Measurements from ENCODE around the gene OR10A6.

OR10A6 gene

GRCh38 chr11:7909585-7910285 lies 21.3 kb downstream of the OR10A6 start:
- DNase-seq = no peak

DNA sequence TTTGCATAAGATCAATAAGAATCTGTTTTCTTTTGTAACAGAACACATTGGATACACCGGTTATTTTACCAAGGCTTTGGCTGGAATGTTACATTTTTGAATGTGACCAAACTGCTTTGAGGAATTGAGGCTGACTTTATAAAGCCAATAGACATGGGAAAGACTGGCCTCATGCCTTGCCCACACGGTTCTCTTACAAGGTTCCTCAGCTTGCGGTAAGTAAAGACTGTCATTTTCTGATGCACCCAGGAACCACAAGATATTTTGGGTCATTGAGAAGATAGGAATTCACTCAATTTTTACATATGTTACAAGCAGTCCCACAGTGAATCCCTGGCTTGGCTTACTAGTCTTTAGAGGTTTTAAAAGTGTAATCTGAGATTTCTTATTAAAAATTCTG lies 23.9 kb downstream of the OR10A6 start:
- no peak for DNase-seq

DNA sequence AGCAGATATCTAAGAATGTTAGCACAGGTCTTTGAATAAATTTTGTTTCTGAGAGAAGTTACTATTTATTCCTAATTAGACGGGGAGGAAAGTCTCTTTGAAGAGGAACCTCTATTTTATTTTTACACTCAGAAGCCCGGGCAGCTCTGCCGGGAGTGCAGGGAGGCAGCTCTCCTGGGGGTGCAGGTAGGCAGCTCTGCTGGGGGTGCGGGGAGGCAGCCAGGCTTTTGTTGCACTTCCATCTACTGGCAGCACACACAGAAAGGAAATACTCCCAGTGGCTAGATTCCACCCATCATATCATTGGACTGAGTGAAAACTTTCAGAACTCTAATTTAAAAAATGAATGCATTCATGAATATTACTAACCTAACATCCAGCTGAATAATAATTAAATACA lies 24.6 kb downstream of the OR10A6 start:
- no peak for DNase-seq

GRCh38 chr11:7905961-7906429 lies 25.1 kb downstream of the OR10A6 start:
- DNase-seq = no peak

GRCh38 chr11:7905549-7905948 lies 25.5 kb downstream of the OR10A6 start:
- DNase-seq = no peak

- no peak for DNase-seq
Measured at GRCh38 chr11:7904917-7905316, 26.2 kb downstream of the OR10A6 start.

DNA sequence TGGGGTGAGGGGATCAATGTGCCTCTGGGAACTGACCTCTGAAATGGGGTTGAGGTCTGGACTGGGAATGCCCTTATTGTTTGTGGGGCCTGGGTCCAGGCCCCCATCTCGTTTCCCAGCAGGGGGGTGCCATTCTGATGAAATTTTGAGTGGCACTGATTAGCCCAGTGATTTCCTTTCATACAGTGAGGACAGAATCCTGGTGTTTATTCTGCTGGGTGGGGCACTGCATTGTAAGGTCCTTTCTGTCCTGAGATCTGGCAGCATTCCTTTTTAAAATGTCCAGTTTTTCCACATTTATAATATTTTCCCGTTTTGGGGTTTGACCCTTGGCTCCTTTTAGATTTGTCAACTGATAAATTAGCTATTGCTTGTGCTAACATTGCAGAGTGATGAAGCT lies 27.1 kb downstream of the OR10A6 start:
- no peak for DNase-seq

DNA sequence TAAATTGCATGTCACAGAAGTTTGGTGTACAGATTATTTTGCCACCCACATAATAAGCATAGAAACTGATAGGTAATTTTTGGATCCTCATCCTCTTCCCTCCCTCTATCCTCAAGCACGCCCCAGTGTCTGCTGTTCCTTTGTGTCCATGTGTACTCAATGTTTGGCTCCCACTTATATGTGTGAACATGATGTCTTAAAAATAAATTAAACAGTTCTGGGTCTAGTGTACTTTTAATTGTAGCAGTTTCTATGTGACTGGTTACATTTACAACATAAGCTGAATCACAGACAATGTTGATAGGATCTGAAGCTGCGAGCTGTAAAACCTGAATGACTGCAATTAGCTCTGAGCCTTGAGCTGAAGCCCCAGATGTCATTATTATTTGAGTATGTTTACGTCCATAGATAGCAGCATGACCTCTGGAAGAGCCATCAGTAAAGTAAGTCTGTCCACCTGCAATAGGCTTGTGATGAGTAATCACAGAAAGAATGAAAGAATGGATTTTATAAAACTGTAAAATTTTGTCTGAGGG lies 29.7 kb downstream of the OR10A6 start:
- no peak for DNase-seq

DNA sequence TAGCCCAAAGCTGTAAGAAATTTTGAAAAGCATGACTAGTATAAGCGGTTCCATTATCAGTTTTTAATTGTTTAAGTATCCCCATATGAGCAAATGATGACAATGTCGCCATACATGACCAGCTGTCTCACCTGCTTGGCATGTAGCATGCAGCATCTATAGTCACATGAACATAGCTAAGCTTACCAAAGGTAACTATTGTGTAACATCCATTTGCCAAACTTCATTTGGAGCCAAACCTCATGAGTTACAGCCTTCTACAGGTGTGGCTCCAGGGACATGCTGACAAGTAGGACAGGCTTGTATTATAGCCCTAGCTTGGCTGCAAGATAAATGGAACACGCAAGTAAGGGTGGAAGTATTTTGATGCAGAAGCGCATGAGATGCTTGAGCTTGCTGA lies 30.4 kb downstream of the OR10A6 start:
- no peak for DNase-seq

GRCh38 chr11:7899418-7899817 lies 31.6 kb downstream of the OR10A6 start:
- DNase-seq = no peak

GRCh38 chr11:7898666-7899283 lies 32.3 kb downstream of the OR10A6 start:
- no peak for DNase-seq

DNA sequence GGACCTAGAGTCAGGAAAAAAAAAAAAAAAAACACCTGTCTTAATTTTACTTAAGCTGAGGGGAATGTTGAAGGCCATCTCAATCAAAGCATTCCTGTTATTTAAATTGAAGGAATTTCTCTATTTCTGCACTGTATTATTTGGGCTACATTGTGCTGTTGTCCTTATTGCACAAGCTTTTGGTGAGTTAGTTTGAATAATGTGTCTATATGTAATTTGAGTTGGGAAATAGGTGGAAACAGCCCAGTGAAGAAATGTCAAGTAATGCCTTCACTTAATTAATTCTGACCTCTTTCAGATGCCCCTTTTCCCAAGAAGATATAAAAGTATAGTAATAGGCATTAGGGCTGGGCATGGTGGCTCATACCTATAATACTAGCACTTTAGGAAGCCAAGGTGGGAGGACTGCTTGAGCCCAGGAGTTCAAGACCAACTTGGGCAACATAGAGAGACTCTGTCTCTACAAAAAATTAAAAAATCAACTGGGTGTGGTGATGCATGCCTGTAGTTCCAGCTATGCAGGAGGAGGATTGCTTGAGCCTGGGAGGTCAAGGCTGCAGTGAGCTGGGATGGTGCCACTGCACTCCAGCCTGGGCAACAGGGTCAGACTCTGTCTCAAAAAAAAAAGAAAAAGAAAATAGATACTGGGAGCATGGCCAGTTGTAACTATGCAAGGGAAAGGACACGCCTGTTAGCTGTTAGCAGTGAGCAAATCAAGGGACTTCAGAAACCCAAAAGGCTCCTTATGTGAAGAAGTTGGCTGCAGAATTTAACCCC lies 34.9 kb downstream of the OR10A6 start:
- DNase-seq = no peak

- DNase-seq = no peak
Measured at GRCh38 chr11:7894251-7894650, 36.8 kb downstream of the OR10A6 start.

DNA sequence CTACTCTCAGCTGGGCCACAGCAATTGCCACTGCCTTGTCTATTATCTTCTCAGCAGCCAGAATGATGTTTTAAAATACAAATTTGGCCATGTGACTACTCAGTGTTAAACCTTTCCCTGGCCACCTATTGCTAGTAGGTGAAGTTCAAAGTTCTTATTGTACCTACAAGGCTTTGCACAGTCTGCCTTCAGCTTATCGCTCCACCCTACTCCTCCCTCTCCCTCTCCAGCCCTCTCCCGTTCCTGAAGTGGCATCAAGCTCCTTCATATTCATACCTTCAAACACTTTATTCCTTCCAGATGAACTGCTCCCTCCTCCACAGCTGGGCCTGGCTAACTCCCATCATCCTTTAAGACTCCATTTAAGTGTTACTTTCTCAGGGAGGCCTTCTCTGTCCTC lies 37.3 kb downstream of the OR10A6 start:
- DNase-seq = no peak

GRCh38 chr11:7892840-7893254 lies 38.2 kb downstream of the OR10A6 start:
- DNase-seq = peak; percentile 60

- no peak for DNase-seq
Measured at GRCh38 chr11:7892059-7892699, 38.9 kb downstream of the OR10A6 start.

GRCh38 chr11:7890417-7891172 lies 40.5 kb downstream of the OR10A6 start:
- DNase-seq = no peak

DNA sequence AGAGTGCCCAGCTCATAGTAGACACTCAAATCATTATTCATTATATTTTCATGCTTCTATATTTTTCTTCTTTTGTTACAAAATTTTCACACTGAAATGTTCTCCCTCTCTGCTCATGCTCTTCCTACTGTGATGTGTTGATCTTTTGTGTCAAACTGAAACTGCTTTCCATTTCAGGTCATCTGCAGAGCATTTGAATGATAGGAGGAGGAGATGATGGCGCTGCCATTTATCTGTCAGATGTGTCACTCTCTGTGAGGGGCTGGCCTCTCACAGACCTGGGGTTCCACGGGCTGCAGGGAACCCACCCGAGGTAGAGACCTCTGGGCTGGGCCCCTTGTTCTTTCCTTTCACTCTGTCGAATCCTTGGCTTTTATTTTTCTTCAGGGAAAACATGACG lies 41.1 kb downstream of the OR10A6 start:
- no peak for DNase-seq

DNA sequence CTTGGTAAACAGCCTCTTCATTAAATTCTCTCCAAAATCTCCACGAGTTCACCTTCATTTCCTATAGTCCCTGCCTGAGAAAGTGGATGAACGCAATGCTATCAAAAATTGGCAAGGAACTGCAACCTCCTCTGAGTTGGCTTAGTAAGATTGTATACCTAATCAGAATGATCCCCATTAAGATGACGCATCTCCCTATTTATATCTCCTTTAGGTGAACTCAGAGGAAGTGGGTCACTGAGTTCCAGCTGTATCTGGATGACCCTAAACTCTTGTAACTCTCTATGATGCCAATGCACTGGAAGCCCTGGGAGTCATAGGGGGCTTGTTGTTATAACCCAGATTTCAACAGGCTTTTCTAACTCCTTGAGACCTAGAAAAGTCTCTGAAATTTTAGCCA lies 48.2 kb downstream of the OR10A6 start:
- no peak for DNase-seq
